NCI-H526 treated with DMSO at 0.1 percent for 48 hours (cell line): Measurements from ENCODE around the gene PARD6B.
"Not testable (repeated sequence)": the region's sequence is repeated elsewhere in the genome, so short reads cannot be mapped to it uniquely, and the experiment has no call there.

Experiments used
- DNase-seq: peaks from one replicate; lab custom pipeline; 2025; lab: John Stamatoyannopoulos, UW

PARD6B gene

GRCh38 chr20:50746138-50746940, 15.0 kb downstream of the PARD6B start:
- peak; percentile 98 for DNase-seq

GRCh38 chr20:50747275-50747674, 15.9 kb downstream of the PARD6B start:
- no peak for DNase-seq

- DNase-seq = no peak
Observed at GRCh38 chr20:50750145-50750671, 18.8 kb downstream of the PARD6B start.

- no peak for DNase-seq
Observed at GRCh38 chr20:50753152-50753551, 21.8 kb downstream of the PARD6B start.

GRCh38 chr20:50754420-50754819, 23.0 kb downstream of the PARD6B start:
- no peak for DNase-seq

- no peak for DNase-seq
Observed at GRCh38 chr20:50756447-50756846, 25.1 kb downstream of the PARD6B start.

- DNase-seq = no peak
Observed at GRCh38 chr20:50758469-50758868, 27.1 kb downstream of the PARD6B start.

- no peak for DNase-seq
Observed at GRCh38 chr20:50758992-50759391, 27.6 kb downstream of the PARD6B start.

GRCh38 chr20:50759678-50760077, 28.3 kb downstream of the PARD6B start:
- no peak for DNase-seq

GRCh38 chr20:50762045-50762422, 30.7 kb downstream of the PARD6B start:
- DNase-seq = no peak

- no peak for DNase-seq
Observed at GRCh38 chr20:50762435-50763220, 31.2 kb downstream of the PARD6B start.

GRCh38 chr20:50763550-50764458, 32.4 kb downstream of the PARD6B start:
- DNase-seq = not testable (repeated sequence)

GRCh38 chr20:50765251-50765650, 33.9 kb downstream of the PARD6B start:
- DNase-seq = not testable (repeated sequence)

GRCh38 chr20:50765674-50766073, 34.3 kb downstream of the PARD6B start:
- DNase-seq = no peak

GRCh38 chr20:50766955-50767809, 35.8 kb downstream of the PARD6B start:
- DNase-seq = not testable (repeated sequence)

- DNase-seq = not testable (repeated sequence)
Observed at GRCh38 chr20:50768991-50769390, 37.6 kb downstream of the PARD6B start.

- DNase-seq = not testable (repeated sequence)
Observed at GRCh38 chr20:50769551-50770085, 38.2 kb downstream of the PARD6B start.

- DNase-seq = not testable (repeated sequence)
Observed at GRCh38 chr20:50771419-50772080, 40.2 kb downstream of the PARD6B start.

- no peak for DNase-seq
Observed at GRCh38 chr20:50772420-50773185, 41.2 kb downstream of the PARD6B start.
